ENCODE results near the gene HFM1. TPM values are rescaled to one million over a fixed set of nuclear protein-coding genes. Genes with fewer than 3 reads are reported as not detected.

The HFM1 gene
- total RNA-seq, 2 donors from 2014 or later, result 2.6 to 3.0 TPM

GRCh38 chr1:91221017-91221416, 183.6 kb downstream of the HFM1 start:
- Histone ChIP-seq H3K9me3 (no peaks in the 10 kb centered on the region), H3K4me1 (no peaks in the 10 kb centered on the region), H3K27me3 (no peaks in the 10 kb centered on the region), H3K27ac (no peak overlapping the region), H3K4me3 (no peak overlapping the region), H3K36me3 (no peaks in the 10 kb centered on the region)
- no peak for DNase-seq (ENCODE audit: low spot score)
- TF ChIP-seq CTCF (IDR thresholded peaks at IDR 0.05), result no peak

GRCh38 chr1:91217911-91218310, 186.7 kb downstream of the HFM1 start:
- no peaks in the 10 kb centered on the region for H3K4me1 ChIP-seq
- H3K4me3 ChIP-seq, result no peak overlapping the region
- no peak overlapping the region for H3K27ac ChIP-seq
- H3K27me3 ChIP-seq, result no peaks in the 10 kb centered on the region
- no peak for DNase-seq (ENCODE audit: low spot score)
- no peaks in the 10 kb centered on the region for H3K9me3 ChIP-seq
- no peaks in the 10 kb centered on the region for H3K36me3 ChIP-seq
- no peak for TF ChIP-seq CTCF (IDR thresholded peaks at IDR 0.05)

Other genes with a start within 250 kb of the HFM1 start
- gene CDC7, start 96.0 kb upstream of the HFM1 start, total RNA-seq, result under 1 TPM; 0.52 to 0.90 TPM

All from right atrium auricular region (tissue), 2 donors.